SHP77 (cell line): ENCODE results near the gene RPF1.
"Not testable (repeated sequence)": the region's sequence is repeated elsewhere in the genome, so short reads cannot be mapped to it uniquely, and the experiment has no call there.

Experiments
- DNase-seq, 2 experiments: peaks; one replicate each; lab custom pipeline; 2025; lab: John Stamatoyannopoulos, UW

RPF1 gene, protein sequence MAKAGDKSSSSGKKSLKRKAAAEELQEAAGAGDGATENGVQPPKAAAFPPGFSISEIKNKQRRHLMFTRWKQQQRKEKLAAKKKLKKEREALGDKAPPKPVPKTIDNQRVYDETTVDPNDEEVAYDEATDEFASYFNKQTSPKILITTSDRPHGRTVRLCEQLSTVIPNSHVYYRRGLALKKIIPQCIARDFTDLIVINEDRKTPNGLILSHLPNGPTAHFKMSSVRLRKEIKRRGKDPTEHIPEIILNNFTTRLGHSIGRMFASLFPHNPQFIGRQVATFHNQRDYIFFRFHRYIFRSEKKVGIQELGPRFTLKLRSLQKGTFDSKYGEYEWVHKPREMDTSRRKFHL

DNA sequence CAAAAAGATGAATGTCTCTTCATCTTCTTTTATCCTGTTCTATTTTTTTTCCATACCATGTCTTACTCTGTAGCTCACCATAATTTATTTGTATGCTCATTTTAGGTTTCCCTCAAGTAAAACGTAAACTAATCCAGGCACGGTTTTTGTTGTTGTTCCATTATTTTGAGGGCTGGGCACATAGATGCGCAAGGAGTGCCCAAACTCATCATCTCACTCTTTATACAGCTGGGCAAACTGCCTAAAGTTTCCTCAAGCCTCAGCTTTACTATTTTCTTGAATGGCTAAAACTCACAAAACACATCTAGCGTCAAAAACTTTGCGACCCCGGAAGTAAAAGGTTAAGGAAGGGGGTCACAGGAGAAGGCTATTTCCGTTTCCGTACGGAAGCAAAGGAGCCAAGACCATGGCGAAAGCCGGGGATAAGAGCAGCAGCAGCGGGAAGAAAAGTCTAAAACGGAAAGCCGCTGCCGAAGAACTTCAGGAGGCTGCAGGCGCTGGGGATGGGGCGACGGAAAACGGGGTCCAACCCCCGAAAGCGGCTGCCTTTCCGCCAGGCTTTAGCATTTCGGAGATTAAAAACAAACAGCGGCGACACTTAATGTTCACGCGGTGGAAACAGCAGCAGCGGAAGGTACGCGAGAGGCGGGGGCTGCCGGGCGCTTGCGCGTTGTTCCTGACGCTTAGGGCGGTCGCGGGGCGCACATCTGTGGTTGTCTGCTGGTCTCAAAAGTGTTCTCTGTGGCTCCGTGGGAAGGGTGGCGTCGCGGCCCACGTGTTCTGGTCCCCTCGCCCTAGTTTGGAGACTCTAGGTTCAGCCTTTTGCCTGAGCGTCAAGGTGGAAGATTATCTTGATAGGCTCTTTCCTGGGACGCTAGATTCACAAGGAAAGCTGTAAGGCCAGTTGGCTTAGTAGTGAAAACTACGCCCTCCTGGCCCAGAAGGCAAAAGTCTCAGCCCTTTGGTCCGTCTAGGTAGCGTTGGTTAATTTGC lies at the start of gene RPF1:
TSS of gene RPF1 (plus strand) at position 391 of the 993 bp plus-strand sequence. CDS start at position 407, 16 bp downstream.
- DNase-seq, result peak; percentile 73 to 77

DNA sequence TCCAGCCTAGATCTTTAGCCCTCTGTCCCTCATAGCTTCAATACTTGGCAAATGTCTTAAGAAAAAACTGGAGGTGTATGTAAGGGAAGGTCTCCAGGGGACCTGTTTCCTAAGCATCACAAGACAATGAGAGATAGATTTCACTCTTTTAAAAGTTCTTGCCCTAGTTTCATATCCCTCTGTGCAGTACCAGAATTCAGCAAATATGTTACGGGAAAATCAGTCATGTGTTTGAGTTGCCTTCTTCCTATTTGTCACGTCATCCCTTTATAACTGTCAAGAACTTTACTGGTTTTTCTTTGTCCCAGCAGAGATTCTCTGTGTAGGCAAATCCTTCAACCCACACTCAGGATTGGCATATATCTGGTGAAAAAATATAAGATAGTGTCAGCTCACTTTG lies 48.5 kb upstream of the RPF1 start:
- no peak for DNase-seq

DNA sequence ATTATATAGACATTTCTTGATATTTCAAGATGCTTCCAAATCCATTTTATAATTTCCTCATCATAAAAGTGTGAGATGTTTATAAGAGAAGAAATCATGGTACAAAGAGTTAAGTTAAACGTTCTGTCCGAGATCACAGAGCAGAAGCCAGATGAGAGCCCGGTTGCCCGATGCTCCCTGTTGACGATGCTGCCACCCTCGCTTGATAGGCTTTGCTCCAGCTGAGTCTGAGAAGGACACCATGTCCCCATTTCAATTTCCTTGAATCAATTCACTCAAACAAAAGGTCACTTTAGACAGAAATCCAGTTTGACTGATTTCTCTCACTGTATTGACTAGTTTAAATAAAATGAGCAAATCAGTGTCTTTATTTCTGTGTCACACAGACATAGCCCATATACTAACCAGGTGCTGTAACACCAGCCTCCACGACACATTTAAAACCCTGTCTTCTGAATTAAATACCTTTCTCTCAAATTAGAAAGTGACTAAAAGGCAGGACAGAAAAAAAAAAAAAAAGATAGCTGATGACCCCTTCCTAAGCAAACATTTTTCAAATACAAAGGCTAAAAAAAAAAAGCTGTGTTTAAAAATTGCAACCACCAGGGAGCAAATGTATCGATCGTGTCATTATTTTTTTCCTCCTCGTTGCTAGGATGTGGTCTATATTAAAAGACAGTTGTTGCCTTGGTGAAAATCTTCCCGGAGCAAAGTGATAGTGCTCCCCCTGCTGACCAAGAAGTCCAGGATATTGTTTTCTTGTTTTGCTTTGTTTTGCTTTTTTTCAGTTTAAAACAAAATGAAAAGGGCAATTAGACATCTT lies 45.6 kb upstream of the RPF1 start:
- peak; percentile 76 to 77 for DNase-seq

DNA sequence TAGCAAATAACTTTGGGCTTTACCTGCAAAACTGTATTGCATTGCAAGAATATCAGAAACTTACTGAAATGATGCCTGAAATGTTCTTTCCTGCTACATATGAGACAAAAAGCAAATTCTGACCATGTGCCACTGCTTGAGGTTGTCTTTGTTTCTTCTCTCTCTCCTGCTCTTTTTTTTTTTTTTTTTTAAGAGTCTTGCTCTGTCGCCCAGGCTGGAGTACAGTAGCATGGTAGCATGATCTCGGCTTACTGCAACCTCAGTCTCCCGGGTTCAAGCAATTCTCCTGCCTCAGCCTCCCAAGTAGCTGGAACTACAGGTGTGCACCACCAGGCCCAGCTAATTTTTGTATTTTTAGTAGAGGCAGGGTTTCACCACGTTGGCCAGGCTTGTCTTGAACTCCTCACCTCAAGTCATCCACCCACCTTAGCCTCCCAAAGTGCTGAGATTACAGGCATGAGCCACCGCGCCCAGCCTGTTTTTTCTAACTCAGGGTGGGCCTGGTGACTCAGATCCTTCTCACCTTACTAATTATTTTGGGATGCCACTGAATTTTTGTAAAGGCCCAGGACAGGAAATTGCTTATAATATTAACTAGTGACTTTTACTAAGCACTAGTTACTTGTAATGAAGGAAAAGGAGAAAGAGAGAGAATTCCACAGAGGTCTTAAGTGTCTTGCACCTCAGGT lies 44.8 kb upstream of the RPF1 start:
- DNase-seq, result no peak

DNA sequence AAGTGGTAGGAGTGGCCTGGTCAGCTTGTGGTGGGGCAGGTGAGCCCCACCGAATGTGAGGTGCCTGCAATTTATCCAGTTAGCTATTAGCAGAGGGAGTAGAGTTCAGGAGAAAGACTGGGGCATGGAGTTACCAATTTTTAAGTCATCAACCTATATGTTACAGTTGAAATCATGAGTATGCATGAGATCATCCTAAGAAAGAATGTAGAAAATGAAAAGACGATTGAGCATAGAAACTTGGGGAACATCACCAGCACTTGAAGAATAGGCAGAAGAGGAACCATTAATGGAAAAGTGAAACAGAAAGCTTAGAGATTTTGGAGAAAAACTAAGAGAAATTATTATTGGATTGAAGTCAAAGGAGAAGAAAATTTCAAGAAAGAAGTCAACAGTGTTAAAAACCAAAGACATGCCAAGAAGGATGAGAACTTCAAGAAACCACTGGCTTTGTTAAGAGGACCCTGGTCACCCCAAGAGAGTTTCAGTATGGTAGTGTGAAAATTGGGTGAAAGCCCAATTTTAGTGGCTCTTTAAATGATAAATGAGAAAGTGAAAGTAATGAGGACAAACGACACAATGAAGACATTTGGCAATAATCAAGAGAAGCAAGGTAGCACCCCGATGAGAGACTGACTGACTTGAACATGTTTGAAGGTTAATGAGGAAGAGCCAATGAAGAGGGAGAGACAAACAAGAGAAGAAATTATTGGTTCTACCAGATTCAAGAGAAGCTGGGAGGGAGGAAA lies 44.1 kb upstream of the RPF1 start:
- DNase-seq, result no peak

DNA sequence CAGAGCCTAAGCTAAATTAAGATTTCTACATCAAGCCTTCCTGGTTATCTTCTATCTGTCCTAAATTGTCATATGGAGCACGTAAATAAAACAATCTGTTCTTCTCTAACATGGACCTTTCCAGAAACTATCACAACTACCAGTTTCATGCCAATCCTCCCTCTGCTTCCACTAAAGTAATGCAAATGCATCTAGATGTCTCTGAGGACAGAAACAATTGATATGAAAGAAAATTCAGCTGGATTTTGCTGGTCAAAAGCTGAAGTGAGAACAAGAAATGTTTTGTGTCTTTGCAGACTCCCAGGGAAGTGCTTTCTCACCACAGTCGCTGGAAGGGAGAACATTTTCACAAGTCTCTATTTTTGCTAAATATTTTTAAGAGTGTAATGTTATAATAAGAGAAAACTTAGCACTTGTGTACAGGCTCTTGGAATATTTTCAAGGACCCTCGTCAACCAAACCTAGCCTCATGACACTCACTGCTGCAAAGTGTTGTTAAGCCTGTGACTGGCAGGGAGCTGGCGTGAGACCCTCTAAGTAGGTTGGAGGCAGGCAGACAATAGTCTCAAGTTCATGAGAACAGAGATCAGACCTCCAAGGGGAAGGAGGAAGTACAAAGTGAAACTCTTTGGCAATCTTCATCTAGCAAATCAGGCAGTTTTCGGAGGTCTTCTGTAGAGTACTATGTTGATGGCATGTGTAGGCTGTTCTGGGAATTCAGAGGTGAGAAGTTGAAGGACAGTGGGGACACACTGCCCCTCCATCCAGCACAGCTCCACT lies 42.0 kb upstream of the RPF1 start:
- DNase-seq, result no peak

DNA sequence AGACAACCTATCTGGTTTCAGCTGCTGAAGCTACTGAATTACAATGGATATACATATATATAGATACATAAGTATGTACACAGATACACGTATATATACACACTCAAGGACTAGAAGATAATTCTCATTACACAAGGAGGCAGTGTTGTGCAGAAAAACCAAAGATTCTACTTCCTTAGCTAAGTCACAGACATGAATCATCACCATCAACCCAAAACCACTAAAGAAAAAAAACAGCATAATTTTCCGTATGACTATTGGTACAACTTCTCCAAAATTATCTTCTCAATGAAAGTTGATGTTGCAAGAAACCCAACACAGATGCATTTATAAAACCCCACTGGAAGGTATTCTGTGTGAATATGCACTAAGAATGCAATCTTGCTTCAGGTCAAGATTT lies 36.8 kb upstream of the RPF1 start:
- DNase-seq, result no peak

DNA sequence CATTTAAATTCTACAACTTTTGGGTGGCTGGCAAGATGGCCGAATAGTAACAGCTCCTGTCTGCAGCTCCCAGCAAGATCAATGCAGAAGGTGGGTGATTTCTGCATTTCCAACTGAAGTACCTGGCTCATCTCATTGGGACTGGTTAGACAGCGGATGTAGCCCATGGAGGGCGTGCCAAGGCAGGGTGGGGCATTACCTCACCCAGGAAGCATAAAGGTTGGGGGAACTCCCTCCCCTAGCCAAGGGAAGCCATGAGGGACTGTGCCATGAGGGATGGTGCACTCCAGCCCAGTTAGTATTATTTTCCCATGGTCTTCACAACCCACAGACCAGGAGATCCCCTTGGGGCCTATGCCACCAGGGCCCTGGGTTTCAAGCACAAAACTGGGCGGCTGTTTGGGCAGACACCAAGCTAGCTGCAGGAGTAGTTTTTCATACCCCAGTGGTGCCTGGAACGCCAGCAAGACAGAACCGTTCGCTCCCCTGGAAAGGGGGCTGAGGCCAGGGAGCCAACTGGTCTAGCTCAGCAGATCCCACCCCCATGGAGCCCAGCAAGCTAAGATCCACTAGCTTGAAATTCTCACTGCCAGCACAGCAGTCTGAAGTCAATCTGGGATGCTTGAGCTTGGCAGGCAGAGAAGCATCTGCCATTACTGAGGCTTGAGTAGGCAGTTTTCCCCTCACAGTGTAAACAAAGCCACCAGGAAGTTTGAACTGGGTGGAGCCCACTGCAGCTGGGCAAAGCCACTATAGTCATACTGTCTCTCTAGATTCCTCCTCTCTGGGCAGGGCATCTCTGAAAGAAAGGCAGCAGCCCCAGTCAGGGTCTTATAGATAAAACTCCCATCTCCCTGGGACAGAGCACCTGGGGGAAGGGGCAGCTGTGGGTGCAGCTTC lies 36.1 kb upstream of the RPF1 start:
- peak; percentile 8 to 33 for DNase-seq

DNA sequence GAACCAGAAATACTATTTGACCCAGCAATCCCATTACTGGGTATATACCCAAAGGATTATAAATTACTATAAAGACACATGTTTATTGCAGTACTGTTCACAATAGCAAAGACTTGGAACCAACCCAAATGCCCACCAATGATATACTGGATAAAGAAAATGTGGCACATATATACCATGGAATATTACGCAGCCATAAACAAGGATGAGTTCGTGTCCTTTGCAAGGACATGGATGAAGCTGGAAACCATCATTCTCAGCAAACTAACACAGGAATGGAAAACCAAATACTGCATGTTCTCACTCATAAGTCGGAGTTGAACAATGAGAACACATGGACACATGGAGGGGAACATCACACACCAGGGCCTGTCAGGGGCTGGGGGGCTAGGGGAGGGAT lies 30.4 kb upstream of the RPF1 start:
- not testable (repeated sequence) for DNase-seq

DNA sequence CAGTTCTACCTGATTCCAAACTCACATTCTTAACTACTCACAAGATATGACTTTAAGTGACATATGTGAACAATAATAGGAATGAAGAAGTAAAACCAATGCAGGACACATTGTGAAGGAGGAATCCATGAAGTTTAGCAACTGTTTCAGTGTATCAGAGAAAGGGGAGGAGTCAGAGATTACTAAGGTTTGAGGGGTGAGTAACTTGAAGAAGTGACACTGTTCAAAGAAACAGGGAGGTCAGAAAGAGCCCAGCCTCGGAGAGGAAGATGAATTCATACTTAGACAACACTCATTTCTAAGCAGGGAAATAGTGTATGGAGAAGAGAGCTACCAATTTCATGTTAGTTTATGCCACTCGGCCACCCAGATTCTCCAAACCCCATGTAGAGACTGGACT lies 28.2 kb upstream of the RPF1 start:
- DNase-seq, result no peak

DNA sequence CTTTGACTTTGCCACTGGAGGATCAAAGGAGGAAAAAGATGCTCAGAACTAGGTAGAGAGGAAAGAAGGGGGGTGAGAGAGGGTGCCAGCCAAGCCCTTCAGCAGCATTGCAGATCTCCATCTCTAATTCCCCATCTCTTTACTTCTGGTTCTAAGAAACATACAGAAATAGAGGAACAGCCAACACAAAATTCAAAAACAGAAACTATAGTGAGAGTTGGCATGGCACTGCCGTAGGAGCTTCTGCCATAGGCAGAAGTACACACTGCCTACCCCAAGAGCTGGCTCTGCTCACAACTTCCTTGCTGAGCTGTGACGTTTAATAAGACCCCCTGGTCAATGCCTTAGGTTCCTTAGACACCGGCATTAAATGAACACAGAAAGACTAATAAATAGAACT lies 26.6 kb upstream of the RPF1 start:
- no peak for DNase-seq

DNA sequence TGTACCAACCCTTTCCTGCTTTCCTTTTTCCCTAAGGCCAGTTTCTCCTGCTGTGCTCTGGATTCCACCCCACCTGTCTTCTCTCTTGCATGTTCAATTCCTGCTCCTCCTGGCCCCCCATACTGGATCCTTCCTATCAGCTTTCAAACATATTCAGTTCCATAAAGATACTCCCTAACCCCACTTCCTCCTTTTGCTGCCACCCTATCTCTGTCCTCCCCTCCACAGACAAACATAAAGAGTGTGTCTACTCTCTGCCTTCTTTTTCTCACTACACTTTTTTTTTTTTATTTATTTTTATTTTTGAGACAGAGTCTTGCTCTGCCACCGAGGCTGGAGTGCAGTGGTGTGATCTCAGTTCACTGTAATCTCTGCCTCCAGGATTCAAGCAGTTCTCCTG lies 16.9 kb upstream of the RPF1 start:
- no peak for DNase-seq

DNA sequence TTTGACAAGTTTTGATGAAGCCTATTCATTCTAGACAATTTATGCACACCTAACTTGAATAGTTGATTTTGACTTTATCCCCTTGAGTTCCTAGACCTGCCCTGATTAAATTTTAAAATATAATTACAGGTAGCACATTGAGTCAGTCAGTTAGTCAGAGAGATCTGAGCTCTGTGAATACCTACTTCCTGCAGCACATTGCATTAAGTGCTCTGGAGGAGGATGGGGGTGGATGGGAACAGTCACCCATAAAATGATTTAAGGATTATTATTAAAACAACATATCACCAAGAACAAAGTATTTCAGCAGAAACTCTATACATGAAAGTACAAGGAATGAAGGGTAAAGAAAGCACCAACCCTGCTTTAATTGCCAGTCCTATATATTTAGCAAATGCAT lies 11.8 kb upstream of the RPF1 start:
- no peak for DNase-seq

DNA sequence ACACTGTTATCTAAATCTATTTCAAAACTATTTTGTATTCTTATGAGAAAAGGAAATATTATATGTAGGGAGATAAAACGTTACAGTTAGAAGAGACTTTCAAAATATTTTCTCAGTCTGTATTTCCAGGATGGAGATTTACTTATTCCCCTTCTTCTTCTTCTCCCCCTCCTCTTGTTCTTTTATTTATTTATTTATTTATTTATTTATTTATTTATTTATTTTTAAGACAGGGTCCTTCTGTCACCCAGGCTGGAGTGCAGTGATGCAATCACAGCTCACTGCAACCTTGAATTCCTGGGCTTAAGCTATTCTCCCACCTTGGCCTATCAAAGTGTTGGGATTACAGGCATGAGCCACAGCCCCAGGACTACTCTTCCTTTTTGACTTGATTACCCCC lies 2.8 kb upstream of the RPF1 start:
- DNase-seq, result no peak

DNA sequence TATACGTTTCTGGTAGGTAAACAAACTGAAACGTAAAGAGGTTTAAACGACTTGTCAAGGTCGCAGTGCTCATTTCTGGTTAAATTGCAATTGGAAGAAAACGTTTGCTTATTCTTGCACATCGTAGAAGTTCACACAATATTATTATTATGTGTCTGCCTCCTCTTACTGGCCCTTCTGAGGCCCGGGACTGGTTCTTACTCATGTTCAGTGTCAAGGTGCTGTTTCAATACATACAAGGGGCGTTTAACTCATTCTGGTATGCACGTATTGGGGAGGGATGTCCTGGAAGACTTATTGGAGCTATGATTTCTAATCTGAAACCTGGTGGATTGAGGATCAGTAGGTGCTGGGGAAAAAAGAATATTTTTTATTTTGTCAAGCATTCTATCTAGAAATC lies 932 bp downstream of the RPF1 start:
- no peak for DNase-seq

DNA sequence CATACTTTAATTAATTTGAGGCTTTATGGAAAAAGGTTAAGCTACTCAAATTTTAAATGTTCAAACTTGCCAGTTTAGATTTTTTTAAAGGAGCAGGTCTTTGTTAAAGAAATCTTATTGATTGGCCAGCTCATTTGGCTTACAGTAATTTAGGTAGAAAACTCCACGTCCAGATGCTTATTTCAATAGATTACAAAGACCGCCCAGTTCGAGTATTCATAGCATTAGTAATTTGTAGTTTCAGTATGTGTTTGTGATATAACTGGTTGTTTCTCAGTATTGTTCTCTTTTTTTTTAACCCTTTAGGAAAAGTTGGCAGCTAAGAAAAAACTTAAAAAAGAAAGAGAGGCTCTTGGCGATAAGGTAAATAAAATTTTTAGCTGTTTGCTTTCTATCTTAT lies 1.6 kb downstream of the RPF1 start:
- no peak for DNase-seq

DNA sequence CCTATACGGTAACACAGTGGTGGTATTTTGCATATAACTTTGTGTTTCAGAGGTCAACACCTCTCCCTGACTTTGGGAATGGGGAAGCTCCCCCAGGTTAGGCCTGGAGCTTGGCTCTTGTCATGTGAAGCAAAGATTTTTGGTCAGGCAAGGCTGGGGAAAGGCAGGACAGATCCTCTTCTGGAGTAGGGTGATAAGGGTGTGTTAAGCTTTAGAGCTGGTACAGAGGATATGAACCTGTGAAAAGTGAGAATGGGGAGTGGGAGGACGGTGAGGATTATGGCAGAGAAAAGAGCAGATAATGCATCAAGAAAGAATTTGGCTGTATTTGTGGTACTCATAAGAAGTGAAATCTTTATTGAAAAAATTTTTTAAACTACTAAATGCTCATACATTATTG lies 2.3 kb downstream of the RPF1 start:
- DNase-seq, result no peak

DNA sequence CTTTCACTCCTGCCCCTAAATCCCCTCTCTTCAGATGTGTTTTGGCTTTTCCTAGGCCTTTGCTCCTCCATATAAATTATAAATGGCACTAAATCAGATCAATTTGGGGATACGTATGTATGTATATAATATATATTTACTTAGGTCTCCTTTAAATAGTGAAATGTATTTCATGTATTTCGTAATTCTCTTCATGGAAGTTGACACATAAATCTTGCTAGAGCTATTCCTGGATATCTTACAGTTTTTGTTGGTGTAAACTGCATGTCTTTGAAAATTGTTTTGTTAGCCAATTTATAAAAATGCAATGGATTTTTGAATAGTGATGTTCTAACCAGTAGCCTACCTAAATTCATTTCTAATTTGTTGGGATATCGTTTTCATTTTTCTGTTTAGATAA lies 9.0 kb downstream of the RPF1 start:
- DNase-seq, result no peak

DNA sequence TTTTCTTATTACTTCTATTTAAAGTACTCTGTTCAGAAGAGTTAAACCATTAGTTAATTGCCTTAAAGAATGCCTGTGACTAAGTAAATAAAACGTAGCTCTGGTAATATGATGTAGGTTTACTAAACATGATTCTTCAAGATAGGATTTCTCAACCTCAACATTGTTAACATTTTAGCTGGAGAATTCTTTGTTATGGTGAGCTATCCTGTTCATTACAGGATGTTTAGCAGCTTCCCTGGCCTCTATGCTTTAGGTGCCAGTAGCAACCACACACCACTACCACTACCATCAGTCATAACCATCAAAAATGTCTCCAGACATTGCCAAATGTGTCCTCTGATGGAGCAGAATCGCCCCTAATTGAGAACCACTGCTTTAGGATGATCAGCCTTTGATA lies 10.7 kb downstream of the RPF1 start:
- DNase-seq, result no peak
